Psoas muscle (tissue), 8 donors: ENCODE results near the gene LRP5. TPM values are rescaled to one million over a fixed set of nuclear protein-coding genes. Genes with fewer than 3 reads are reported as not detected.

Experiments
- ATAC-seq, 4 donors: fragments of 200-7000 bp; cut with Tn5 transposase; one replicate each; pipeline ENCODE4 v1.9.1; 2020; ENCODE audit warnings: moderate library complexity in 3 of 4, mild to moderate bottlenecking in 2 of 4
- DNase-seq, 2 donors: peaks; one replicate each; pipeline ENCODE4 v3.0.0-alpha.2; 2020
- H3K27ac ChIP-seq: fragments of 200-600 bp; one replicate; pipeline ENCODE4 v1.8.0; 2022
- H3K27me3 ChIP-seq, 3 donors: fragments of 200-600 bp in 1 of 3; one replicate each; pipeline versions ENCODE4 v1.6.1 to v1.8.0; 2013 to 2022; ENCODE audit warnings: low read length in 2 of 3, mild to moderate bottlenecking in 2 of 3, moderate library complexity in 1 of 3; ENCODE audit not compliant: insufficient read depth in 3 of 3
- H3K36me3 ChIP-seq, 2 donors: fragments of 200-600 bp in 1 of 2; one replicate each; pipeline versions ENCODE4 v1.6.1 to v1.8.0; 2013 to 2022; ENCODE audit warnings: low read depth in 1 of 2, mild to moderate bottlenecking in 1 of 2, moderate library complexity in 1 of 2; ENCODE audit not compliant: insufficient read depth in 1 of 2
- H3K4me1 ChIP-seq: fragments of 200-600 bp; one replicate; pipeline ENCODE4 v1.8.0; 2022
- H3K4me3 ChIP-seq: fragments of 200-600 bp; one replicate; pipeline ENCODE4 v1.8.0; 2022; ENCODE audit warnings: mild to moderate bottlenecking
- H3K9me3 ChIP-seq: fragments of 200-600 bp; one replicate; pipeline ENCODE4 v1.8.0; 2022
- CTCF ChIP-seq: fragments of 200-600 bp; IDR thresholded peaks from one replicate; pipeline ENCODE4 v1.8.0; 2022; ENCODE audit warnings: antibody characterized with exemption
- WGBS, 3 donors: extraction: QIAGEN DNeasy Blood & Tissue Kit; methylation state at CpG; one replicate each; pipeline versions ENCODE4 v1.1.6 to v1.1.7; 2013; 5-methylcytosine and 5-hydroxymethylcytosine counted together
- intact Hi-C, 2 donors: fragments of 100-400 bp; cut with DNase I; formaldehyde crosslinking; loops; one replicate each; pipeline versions ENCODE4 v1.11.0 to v1.14.2; 2022
- polyA plus RNA-seq, 3 donors: library from polyadenylated mRNA; stranded (reverse); fragments of 200-250 nt; gene quantifications; one replicate each; pipeline ENCODE4 v1.2.3, GENCODE V29; 2013
- total RNA-seq, 4 donors: library from RNA; stranded (reverse); fragmentation: NEBNext Ultra II Directional in 2 of 4; extraction: Animal tissue kit (Norgen Biotek cat#: 25700) in 2 of 4; gene quantifications; one replicate each; pipeline versions ENCODE4 v1.2.1 to v1.2.4, GENCODE V29; 2021 to 2023
- donor health status: healthy with polysubstance abuse.
- donor health status: DM: no; HTN: no; CAD: no; lungs with moderate emphysema.
- donor health status: Bipolar disorder and iron deficiency.
- donor health status: healthy.
- donor health status: DM: yes; HTN: yes; CAD: no.
- donor health status: DM: no; HTN: no; CAD: no.
- donor health status: DM: no; HTN: no; CAD: no.
- donor health status: DM: yes; HTN: yes; CAD: no.

Gene LRP5
- total and polyA plus RNA-seq, 7 donors, result 5.3 to 19.2 (median 16.7) TPM

DNA sequence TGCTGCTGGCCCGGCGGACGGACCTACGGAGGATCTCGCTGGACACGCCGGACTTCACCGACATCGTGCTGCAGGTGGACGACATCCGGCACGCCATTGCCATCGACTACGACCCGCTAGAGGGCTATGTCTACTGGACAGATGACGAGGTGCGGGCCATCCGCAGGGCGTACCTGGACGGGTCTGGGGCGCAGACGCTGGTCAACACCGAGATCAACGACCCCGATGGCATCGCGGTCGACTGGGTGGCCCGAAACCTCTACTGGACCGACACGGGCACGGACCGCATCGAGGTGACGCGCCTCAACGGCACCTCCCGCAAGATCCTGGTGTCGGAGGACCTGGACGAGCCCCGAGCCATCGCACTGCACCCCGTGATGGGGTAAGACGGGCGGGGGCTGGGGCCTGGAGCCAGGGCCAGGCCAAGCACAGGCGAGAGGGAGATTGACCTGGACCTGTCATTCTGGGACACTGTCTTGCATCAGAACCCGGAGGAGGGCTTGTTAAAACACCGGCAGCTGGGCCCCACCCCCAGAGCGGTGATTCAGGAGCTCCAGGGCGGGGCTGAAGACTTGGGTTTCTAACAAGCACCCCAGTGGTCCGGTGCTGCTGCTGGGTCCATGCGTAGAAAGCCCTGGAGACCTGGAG is 74.1 kb downstream of the LRP5 start:
- WGBS, 3 donors, result 94 to 98% (median 96%) methylated on average over 52 of the region's 52 CpGs
- Histone ChIP-seq H3K4me1 (peaks cover 19% of the 10 kb centered on the region), H3K27ac (no peak overlapping the region), H3K4me3 (no peak overlapping the region), H3K27me3 (no peaks in the 10 kb centered on the region), H3K9me3 (no peaks in the 10 kb centered on the region), H3K36me3 (peaks cover 0 to 24% of the 10 kb centered on the region in 2 donors)
- no peak for TF ChIP-seq CTCF
- DNase-seq (no peak), ATAC-seq (no peak)
- intact Hi-C loops, result no loop called here

DNA sequence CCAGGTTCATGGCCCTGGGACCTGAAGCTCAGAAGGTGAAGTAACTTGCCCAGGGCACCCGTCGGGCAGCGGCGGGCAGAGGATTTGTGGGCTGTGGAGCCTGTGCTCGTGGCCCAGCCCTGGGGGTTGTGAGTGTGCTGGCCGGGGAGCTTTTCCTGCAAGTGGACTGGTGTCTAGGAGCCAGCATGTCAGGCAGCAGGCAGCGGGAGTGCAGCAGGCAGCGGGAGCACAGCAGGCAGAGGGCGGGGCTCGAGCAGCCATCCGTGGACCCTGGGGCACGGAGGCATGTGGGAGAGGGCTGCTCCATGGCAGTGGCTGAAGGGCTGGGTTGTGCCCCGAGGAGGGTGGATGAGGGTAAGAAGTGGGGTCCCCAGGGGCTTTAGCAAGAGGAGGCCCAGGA is 75.4 kb downstream of the LRP5 start:
- WGBS, 3 donors, result 84 to 90% (median 89%) methylated on average over 8 to 13 of the region's 13 CpGs
- DNase-seq, result no peak
- intact Hi-C loops, result no loop called here
- ATAC-seq, result no peak
- Histone ChIP-seq H3K27me3 (no peaks in the 10 kb centered on the region), H3K4me3 (no peak overlapping the region), H3K27ac (no peak overlapping the region), H3K9me3 (no peaks in the 10 kb centered on the region), H3K36me3 (peaks cover 0 to 33% of the 10 kb centered on the region in 2 donors), H3K4me1 (peaks cover 14% of the 10 kb centered on the region)
- no peak for TF ChIP-seq CTCF

- Histone ChIP-seq H3K4me3 (no peak overlapping the region), H3K27ac (no peak overlapping the region), H3K36me3 (peaks cover 0 to 34% of the 10 kb centered on the region in 2 donors), H3K4me1 (peaks cover 6% of the 10 kb centered on the region), H3K9me3 (no peaks in the 10 kb centered on the region), H3K27me3 (no peaks in the 10 kb centered on the region)
- 81 to 89% (median 86%) methylated on average over 11 of the region's 11 CpGs for WGBS, 3 donors
- intact Hi-C loops, result no loop called here
- no peak for TF ChIP-seq CTCF
- DNase-seq, result no peak
- peak in 1 of 4 donors; percentile 45 for ATAC-seq
These were observed 76.3 kb downstream of the LRP5 start for GRCh38 chr11:68388595-68389198.

DNA sequence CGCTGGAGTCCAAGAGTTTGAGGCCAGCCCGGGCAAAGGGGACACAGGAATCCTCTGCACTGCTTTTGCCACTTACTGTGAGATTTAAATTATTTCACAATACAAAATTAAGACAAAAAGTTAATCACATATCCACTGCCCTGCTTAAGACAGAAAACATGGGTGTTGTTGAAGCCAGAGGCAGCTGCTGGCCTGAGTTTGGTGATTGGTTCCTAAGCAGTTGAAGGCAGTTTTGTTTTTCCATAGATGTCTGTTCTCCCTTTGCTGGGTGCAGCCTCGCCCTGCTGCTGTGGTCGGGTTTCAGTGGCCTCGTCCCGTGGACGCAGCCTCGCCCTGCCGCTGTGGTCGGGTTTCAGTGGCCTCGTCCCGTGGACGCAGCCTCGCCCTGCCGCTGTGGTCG is 77.9 kb downstream of the LRP5 start:
- H3K9me3 ChIP-seq, result no peaks in the 10 kb centered on the region
- H3K4me1 ChIP-seq, result no peaks in the 10 kb centered on the region
- H3K27ac ChIP-seq, result no peak overlapping the region
- TF ChIP-seq CTCF, result no peak
- peaks cover 0 to 34% of the 10 kb centered on the region in 2 donors for H3K36me3 ChIP-seq
- DNase-seq, result no peak
- no peak for ATAC-seq
- no peak overlapping the region for H3K4me3 ChIP-seq
- H3K27me3 ChIP-seq, result no peaks in the 10 kb centered on the region
- intact Hi-C loops, result no loop called here
- WGBS, 3 donors, result 90 to 93% (median 92%) methylated on average over 12 to 16 of the region's 16 CpGs
